GM12892 (cell line): ENCODE results near the gene RINL.
"Not testable (repeated sequence)": the region's sequence is repeated elsewhere in the genome, so short reads cannot be mapped to it uniquely, and the experiment has no call there.

ENCODE experiments used
- DNase-seq: peaks from one replicate; pipeline ENCODE4 v3.0.0; 2011; ENCODE audit not compliant: insufficient read length
- FAIRE-seq: peaks from 2 replicates; lab custom pipeline; 2011; peaks lifted over from hg19 to GRCh38; lab: Jason Lieb, UNC
- POLR2A ChIP-seq: IDR thresholded peaks from 2 replicates; pipeline ENCODE4 v1.6.1; 2011; ENCODE audit warnings: low read depth, low read length, control low read depth
- POLR2AphosphoS5 ChIP-seq: IDR thresholded peaks from 2 replicates; pipeline ENCODE4 v1.6.1; 2011; ENCODE audit warnings: low read depth, low read length, control low read depth
- TAF1 ChIP-seq: IDR thresholded peaks from 2 replicates; pipeline ENCODE4 v1.6.1; 2011; ENCODE audit warnings: low read depth, mild to moderate bottlenecking, control low read depth, low read length, borderline replicate concordance

Gene RINL

DNA sequence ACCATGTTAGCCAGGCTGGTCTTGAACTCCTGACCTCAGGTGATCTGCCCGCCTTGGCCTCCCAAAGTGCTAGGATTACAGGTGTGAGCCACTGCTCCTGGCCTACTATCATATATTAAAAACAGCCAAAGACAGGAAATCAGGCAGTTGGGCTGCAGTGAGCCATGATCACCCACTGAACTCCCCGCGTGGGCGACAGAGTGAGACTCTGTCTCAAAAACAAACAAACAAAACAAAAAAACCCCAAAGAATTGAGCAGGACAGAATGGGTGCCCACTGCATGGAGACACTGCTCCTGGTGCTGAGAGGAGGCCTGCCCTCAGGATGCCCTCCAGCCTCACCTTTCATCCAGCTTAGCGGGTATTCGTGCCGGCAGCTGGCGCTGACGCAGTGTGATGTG is 5.2 kb upstream of the RINL start:
- TF ChIP-seq TAF1 (no peak), POLR2AphosphoS5 (no peak), POLR2A (no peak)
- no peak for FAIRE-seq

DNA sequence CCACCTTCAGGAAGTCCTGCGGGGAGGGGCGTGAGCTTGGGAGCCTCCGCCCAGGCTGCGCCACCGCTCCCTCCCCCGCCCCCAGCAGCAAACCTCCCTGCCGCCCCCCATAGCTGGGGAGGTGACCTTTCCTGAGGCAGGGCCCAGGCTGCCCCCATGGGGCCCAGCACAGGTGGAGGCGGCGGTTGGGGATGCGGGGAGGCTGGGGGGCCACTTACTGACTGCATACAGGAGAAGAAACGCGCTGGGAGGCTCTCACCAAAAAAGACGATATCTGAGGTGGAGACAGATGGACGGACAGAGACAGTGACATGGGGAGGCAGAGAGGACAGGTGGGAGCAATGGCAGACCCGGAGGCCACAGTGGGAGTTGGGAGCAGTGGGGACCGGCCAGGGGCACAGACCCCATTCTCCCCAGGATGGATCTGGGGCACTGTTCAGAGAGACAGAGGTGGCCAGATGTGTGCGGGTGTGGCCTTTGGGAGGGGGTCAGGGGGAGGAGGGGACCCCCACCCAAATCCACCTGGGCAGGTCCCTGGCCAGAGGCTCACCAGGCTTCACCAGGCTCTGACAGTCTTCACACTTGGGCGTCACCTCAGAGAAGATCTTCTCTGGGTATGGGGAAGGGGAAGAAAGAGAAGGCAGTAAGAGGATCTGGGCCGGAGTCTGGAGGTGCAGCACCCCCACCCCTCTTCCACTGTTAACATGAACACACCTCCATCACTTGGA is 3.0 kb upstream of the RINL start:
- FAIRE-seq = no peak
- DNase-seq = no peak
- TF ChIP-seq POLR2A (no peak), POLR2AphosphoS5 (no peak), TAF1 (no peak)

More for the DNA sequence above, 5.2 kb upstream of the RINL start:
- DNase-seq = no peak

DNA sequence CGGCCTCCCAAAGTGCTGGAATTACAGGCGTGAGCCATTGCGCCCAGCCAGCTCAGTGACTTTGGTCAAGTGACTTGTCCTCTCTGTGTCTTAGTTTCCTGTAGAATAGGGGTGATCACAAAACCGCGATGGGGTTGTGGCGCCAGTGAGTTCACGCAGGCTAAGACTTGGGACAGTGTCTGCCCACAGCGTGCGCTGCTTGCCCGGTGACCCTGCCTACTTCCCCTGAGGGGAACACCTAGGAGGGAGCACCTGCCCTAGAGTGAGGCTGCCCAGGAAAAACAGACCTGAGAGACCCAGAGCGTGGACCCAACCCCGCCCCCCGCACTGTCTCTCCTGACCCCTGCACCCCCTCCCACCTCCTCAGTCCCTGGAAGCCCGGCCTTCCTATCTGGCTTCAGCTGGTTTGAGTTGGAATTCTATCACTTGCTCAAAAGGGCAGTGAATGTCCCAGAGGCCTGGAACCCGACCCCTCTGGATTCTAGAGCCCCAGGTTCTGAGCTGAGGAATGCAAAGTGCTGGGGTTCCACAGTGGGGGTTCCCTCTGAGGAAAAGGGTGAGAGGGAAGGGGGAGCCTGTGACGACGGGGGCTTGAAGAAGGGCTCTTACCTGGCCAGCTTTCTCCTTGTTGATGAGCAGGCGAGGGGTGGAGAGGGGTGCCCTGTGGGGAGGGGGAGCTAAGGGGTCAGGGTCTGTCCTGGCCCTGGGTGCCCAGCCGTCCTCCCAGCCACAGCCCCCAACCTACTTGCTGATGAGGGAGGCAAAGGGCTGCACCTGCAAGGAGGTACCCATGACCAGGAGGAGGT is 2.2 kb upstream of the RINL start:
- FAIRE-seq = no peak

DNA sequence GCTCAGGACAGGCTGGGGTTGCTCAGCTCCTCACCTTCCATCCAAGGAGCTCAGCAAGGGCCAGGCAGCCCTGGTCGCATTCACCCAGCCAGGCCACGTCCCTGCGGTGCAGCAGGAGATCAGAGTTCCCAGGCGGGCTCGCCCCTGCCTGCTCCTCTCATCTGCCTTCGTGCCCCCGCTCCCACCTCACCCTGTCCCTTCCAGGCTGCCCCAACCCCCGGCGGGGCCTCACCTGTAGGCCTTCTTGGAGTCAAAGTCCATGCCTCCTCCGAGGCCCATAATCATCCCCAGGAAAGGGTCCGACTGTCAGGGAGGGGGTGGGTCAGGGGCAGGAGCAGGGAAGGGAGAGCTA is 1.3 kb upstream of the RINL start:
- DNase-seq = no peak
- no peak for TF ChIP-seq POLR2A
- TF ChIP-seq POLR2AphosphoS5 = no peak
- TF ChIP-seq TAF1 = no peak
- FAIRE-seq = no peak

More for the DNA sequence above, 2.2 kb upstream of the RINL start:
- no peak for DNase-seq
- TF ChIP-seq POLR2AphosphoS5 (no peak), POLR2A (no peak), TAF1 (no peak)

DNA sequence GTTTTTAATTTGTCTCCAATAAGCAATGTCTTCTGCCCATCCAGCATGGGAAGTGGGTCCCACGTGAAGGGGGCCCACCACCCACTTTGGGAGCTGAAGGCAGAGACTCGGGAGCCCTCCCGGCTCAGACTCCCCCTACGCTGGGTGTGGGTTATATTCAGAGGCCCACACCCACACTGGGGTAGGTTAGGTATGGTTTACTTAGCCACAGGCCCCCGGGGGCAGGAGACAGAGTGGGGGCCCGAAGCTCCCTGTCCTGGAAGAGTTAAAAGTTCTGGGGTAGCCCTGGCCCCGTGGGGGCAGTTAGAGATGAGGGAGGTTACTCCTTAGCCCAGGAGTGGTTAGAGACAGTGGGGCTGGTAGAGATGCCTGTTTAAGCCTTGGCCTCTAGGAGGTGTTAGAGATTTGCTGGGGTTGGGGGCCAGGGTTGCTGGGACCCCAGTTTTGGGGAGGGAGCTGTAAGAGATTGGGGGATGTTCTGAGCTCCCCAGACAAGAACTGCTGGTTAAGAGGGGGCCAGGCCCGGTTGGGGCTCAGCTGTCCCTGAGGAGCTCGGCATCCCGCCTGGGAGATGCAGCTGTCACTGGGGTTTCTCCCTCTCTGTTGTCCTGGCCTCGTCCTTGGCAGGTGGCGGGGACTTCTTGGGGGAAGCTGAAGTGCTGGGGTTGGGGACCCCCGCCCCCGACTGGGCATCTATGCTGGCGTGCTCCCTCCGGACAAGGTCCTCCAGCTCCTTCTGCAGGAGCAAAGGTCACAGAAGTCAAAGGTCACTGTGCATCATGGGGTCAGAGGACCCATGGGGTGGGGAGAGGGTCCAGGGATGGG is 712 bp upstream of the RINL start:
- FAIRE-seq (no peak), DNase-seq (no peak)
- TF ChIP-seq TAF1 = no peak
- TF ChIP-seq POLR2A = no peak

DNA sequence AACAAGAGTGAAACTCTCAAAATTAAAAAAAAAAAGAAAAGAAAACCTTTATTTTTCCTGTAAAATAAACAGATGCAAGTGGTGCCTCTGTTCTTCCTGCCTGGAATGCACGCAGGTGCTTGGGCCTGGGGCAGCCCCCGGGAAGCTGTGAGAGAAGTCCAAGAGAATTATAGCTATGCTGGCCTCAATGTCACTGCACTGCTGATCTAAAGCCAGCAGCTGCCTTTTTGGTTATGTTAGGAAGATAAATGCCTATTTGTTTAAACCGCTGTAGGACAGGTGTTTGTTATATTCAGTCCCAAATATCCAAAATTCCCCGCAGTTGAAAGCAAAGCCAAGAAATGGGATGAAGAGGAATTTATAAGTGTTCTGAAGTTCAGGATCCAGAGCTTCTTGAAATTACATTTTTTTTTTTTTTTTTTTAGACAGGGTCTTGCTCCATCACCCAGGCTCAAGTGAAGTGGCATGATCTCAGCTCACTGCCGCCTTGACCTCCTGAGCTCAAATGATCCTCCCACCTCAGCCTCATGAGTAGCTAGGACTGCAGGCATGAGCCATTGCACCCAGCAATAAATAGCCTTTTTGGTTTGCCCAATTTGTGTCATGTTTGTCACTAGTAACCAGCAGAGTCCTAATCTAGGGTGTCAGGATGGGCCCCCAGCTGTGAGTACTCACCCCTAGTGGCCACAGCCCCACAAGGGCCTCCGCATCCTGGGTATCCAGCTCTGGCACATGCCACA is 2.2 kb downstream of the RINL start:
- no peak for DNase-seq
- TF ChIP-seq POLR2A (no peak), POLR2AphosphoS5 (no peak), TAF1 (no peak)
- no peak for FAIRE-seq

DNA sequence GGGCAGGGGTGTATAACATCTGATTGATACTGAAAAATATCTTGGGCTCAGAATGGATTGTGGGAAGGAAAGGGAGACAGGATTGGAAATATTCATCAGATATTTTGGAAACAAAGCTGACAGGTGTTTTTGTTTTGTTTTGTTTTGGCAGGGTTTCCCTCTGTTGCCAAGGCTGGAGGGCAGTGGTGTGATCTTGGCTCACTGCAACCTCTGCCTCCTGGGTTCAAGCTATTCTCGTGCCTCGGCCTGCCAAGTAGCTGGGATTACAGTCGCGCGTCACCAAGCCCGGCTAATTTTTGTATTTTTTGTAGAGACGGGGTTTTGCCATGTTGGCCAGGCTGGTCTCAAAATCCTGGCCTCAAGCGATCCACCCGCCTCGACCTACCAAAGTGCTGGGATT is 4.7 kb downstream of the RINL start:
- not testable (repeated sequence) for FAIRE-seq, DNase-seq

DNA sequence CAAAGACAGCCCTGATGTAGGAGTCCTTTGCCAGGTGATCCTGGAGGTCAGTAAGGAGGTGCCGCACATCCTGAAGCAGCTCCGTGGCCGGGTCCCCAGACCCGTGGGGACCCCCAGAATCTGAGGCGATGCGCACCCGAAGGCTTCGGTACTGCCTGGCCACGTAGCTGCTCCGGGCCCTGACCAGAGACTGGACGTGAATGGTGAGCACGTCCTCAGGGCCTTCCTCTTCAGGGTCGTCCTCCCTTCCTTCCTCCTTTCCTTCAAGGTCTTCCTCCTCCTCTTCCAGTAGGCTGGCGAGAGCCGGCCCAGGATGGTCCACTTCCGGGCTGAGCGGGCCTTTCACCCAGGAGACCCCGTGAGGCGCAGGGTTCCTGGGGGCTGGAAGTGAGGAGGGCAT is 7.5 kb downstream of the RINL start:
- DNase-seq = no peak
- no peak for TF ChIP-seq POLR2AphosphoS5
- no peak for TF ChIP-seq TAF1
- TF ChIP-seq POLR2A = no peak
- FAIRE-seq = no peak

DNA sequence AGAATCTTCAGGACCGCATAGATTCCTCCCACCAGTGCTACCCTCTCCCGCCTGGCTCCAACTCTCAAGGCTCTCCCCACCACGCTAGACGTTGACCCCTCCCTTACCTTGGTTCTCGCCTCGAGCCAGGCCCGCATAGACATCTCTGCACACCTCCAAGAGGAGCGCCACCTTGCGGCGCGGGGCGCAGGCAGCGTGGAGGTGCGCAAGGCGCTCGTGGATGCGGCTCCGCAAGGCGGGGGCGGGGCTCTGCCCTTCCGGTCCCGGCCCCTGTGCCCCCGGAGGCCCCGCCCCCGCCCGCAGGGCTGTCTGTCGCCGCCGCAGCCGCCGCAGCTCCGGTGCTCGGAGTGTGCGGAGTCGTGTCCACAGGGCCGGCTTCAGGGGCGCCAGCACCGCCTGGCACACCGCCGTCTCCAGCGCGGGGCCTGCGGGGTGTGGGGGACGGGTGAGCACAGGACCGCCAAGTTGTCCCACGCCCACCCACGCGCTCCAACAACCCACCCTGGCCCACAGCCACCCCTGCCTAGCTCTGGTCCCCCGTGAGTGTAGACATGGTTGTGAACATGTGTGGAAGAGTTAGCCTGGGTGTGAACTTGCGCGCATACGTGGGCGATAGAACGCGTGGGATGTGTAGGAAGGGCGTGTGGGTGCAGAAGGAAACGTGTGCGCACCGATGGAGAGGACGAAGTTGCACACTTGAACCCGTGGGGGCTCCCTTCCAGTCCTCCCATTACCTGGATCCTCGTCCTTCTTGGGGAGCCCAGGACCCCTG is 8.1 kb downstream of the RINL start:
- FAIRE-seq (peak; percentile 94), DNase-seq (peak; percentile 92)
- TF ChIP-seq POLR2AphosphoS5 (no peak), TAF1 (no peak), POLR2A (no peak)

DNA sequence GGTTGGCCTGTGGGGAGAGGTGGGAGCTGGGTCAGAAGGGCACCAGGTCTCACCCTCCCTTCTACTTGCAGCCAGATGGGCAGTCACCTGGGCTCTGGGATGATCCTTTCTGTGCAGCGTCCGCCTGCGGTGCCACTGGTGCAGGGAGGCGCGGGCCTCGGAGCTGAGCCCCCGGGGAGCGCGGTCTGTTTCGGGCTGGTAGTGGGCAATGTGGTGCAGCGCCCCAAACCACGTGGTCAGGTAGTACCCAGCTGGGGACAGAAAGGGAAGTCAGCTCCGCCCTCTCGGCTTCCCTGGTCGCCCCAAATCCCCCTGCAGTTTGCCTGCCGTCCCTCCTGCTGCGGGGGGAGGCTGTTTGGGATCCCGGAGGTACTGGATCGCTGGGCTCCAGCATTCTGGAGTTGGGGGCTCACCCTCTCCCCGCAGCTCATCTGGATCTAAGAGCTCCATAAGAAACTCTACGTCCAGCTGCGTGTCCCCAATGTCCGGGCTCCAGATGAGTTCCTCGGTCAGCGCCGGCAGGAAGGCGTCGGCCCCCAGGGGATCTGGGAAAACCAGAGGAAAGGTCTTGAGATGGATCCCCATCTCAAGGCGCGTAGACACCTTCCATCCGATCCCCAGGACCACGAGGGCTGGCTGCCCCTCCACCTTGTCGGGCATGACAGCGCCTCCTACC is 8.8 kb downstream of the RINL start:
- TF ChIP-seq POLR2AphosphoS5 (no peak), POLR2A (no peak), TAF1 (no peak)
- FAIRE-seq = no peak
- DNase-seq = no peak
